Esophagus squamous epithelium (tissue), 4 donors: ENCODE data around the gene MTSS2.

Source experiments
- CTCF ChIP-seq, 6 experiments: fragments of 450-650 bp in 4 of 6; fragments of 200-600 bp in 2 of 6; sonication (generic) in 2 of 6; IDR thresholded peaks; one replicate each; pipeline ENCODE4 v1.5.1; 2016 to 2019; ENCODE audit warnings: antibody characterized with exemption in 6 of 6, mild to moderate bottlenecking in 4 of 6, moderate library complexity in 4 of 6
- POLR2A ChIP-seq, 4 donors: fragments of 450-650 bp; IDR thresholded peaks; one replicate each; pipeline ENCODE4 v1.6.1; 2017; ENCODE audit warnings: antibody characterized with exemption in 4 of 4, mild to moderate bottlenecking in 4 of 4, moderate library complexity in 3 of 4

- TF ChIP-seq CTCF (IDR thresholded peaks at IDR 0.05) (no peak), POLR2A (IDR thresholded peaks at IDR 0.05) (no peak)
These were observed 37.2 kb downstream of the MTSS2 start for GRCh38 chr16:70648606-70649005.
